Stimulated activated naive B cell treated with anti-CD40 and anti-IgM and Interleukin-4, amounts not matched to agents 10 μg/mL and 1 μg/mL and 100 μg/mL, for 72 hours (primary cell): ENCODE results near the gene ATP6V1G1.

Experiments used
- ATAC-seq, 2 donors: fragments of 150-1000 bp; cut with Tn5 transposase; replicated peaks; 2 replicates each; pipeline ENCODE4 v1.10.0; 2021; ENCODE audit warnings: moderate library complexity in 1 of 2
- DNase-seq: peaks from one replicate; pipeline ENCODE4 v3.0.0; 2021
- H3K27ac Mint-ChIP-seq: one replicate; pipeline ENCODE4 v1.8.0; 2022; ENCODE audit warnings: mild to moderate bottlenecking, mixed read lengths
- H3K27me3 Mint-ChIP-seq, 2 donors: one replicate each; pipeline ENCODE4 v1.8.0; 2022; ENCODE audit warnings: mixed read lengths in 2 of 2
- H3K36me3 Mint-ChIP-seq, 2 donors: one replicate each; pipeline ENCODE4 v1.8.0; 2022; ENCODE audit warnings: mixed read lengths in 2 of 2, mild to moderate bottlenecking in 1 of 2
- H3K4me1 Mint-ChIP-seq, 2 donors: one replicate each; pipeline ENCODE4 v1.8.0; 2022; ENCODE audit warnings: mixed read lengths in 2 of 2, mild to moderate bottlenecking in 1 of 2
- H3K4me3 Mint-ChIP-seq, 2 donors: one replicate each; pipeline ENCODE4 v1.8.0; 2022; ENCODE audit warnings: mild to moderate bottlenecking in 2 of 2, mixed read lengths in 2 of 2, moderate library complexity in 1 of 2
- H3K9me3 Mint-ChIP-seq, 2 donors: one replicate each; pipeline ENCODE4 v1.8.0; 2022; ENCODE audit warnings: mixed read lengths in 2 of 2, mild to moderate bottlenecking in 1 of 2

Gene ATP6V1G1, protein sequence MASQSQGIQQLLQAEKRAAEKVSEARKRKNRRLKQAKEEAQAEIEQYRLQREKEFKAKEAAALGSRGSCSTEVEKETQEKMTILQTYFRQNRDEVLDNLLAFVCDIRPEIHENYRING

DNA sequence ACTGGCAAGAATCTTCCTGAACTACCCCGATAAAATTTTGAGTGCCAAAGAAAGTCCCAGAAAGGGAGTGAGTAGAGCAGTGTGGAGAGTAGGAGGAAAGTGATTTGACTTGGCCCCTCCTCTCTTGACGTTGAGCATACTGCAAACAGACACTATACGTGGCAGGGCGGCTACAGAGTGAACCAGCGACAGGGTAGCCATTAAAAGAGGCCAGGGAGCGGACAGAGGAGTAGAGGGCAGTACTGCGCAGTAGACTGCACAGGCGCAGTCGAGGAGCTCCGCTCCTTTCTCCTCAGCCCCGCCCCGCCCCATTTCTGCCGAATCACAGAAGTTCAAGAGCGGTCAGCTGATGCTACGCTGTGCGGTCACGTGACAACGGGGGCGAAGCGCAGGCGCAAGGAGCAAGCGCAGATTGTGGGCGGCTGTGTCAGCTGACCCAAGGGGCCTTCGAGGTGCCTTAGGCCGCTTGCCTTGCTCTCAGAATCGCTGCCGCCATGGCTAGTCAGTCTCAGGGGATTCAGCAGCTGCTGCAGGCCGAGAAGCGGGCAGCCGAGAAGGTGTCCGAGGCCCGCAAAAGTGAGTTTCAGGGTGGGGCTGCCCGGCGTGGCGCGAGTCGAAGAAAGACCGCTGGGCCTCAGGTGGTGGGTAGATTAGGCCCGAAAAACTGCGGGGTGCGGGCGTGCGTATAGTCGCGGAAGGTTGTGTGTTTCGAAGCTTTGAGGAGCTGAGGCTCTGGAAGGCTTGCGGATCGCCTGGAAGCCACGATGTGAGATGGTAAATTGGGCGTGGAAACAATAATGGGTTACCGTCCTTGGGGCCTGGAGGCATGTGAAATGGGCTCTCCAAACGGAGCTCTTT lies at the start of gene ATP6V1G1:
Gene ATP6V1G1 (plus strand): TSS at position 425 of the 858 bp plus-strand sequence. CDS start 70 bp downstream, at position 495.
- peaks cover 19 to 31% of the 10 kb centered on the region in 2 donors for H3K36me3 Mint-ChIP-seq
- H3K27ac Mint-ChIP-seq, result peak within 1 kb of the TSS; percentile 100
- DNase-seq (peak; percentile 99), ATAC-seq (peak; percentile 89 to 95)
- H3K4me3 Mint-ChIP-seq, result peak within 1 kb of the TSS; percentile 99 to 100
- H3K4me1 Mint-ChIP-seq, result peaks cover 34 to 47% of the 10 kb centered on the region in 2 donors
- H3K9me3 Mint-ChIP-seq, result no peaks in the 10 kb centered on the region
- H3K27me3 Mint-ChIP-seq, result no peaks in the 10 kb centered on the region

DNA sequence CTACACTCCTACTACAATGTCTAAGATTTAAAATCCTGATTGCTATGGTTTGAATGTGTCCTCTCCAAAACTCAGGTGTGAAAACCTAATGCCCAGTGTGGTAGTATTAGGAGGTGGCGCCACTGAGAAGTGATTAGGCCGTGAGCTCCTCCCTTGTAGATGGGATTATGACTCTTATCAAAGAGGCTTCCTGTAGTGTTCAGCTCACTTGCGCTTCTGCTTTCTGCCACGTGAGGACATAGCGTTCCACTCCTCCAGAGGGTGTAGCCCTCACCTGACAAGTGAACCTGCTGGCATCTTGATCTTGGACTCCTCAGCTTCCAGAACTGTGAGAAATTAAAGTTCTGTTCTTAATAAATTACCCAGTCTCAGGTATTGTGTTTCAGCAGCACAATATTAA lies 49.3 kb upstream of the ATP6V1G1 start:
- Mint-ChIP-seq H3K36me3 (no peaks in the 10 kb centered on the region), H3K9me3 (no peaks in the 10 kb centered on the region), H3K4me3 (no peak overlapping the region), H3K4me1 (peaks cover 9 to 13% of the 10 kb centered on the region in 2 donors), H3K27ac (no peak overlapping the region), H3K27me3 (no peaks in the 10 kb centered on the region)
- DNase-seq (peak; percentile 27), ATAC-seq (peak; percentile 99 to 100)

DNA sequence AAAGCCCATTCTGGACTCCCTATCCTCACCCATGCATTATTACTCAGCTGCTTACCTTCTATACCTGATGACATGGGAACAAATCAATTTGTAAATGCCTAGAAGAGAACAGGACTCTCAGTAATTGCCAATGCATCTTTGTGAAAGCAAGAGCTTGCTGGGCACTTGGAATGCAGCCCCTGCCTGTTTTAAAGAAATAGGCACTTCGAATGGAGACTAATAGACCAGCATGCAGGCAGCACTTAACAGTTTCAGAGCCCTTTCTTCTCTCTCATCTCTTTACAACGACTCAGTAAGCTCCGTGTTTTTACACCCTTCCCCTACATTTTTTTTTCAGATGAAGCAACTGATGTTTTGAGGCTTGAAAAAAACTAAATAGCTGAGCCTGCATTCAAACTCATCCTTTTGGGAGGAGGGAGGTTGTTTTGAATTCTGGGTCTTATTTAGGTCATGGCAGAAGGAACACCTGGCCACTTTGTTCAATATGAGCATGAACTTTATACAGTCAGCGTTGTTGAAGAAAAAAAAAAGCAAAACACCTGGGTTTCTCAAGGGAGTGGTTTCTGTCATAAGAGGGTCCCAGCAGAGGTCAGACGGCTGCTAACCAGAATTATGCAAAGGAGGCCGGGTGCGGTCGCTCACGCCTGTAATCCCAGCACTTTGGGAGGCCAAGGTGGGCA lies 47.7 kb upstream of the ATP6V1G1 start:
- H3K9me3 Mint-ChIP-seq, result no peaks in the 10 kb centered on the region
- no peaks in the 10 kb centered on the region for H3K36me3 Mint-ChIP-seq
- DNase-seq (no peak), ATAC-seq (no peak)
- H3K4me3 Mint-ChIP-seq, result no peak overlapping the region
- no peak overlapping the region for H3K27ac Mint-ChIP-seq
- H3K27me3 Mint-ChIP-seq, result no peaks in the 10 kb centered on the region
- peaks cover 11 to 21% of the 10 kb centered on the region in 2 donors for H3K4me1 Mint-ChIP-seq

DNA sequence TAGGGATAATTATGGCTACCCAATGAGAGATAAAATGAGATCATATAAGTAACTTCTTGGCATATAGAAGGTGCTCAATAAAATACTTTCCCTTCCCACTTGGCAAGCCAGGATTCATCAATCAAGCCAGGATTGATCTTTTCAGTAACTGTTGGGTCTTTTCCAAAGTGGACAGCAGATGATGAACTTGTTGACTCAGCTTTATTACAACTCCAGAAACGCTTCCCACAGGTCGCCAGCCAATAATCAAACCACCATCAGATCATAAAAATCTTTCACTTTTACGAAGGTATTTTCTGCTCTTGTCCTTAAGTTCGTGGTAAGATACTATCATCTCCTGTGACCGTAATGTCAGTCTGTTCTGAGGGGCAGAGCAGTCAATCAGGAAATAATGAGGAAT lies 42.5 kb upstream of the ATP6V1G1 start:
- DNase-seq (no peak), ATAC-seq (no peak)
- Mint-ChIP-seq H3K4me3 (no peak overlapping the region), H3K9me3 (no peaks in the 10 kb centered on the region), H3K27ac (no peak overlapping the region), H3K4me1 (peaks cover 9 to 25% of the 10 kb centered on the region in 2 donors), H3K27me3 (no peaks in the 10 kb centered on the region), H3K36me3 (peaks cover 0 to 3% of the 10 kb centered on the region in 2 donors)

DNA sequence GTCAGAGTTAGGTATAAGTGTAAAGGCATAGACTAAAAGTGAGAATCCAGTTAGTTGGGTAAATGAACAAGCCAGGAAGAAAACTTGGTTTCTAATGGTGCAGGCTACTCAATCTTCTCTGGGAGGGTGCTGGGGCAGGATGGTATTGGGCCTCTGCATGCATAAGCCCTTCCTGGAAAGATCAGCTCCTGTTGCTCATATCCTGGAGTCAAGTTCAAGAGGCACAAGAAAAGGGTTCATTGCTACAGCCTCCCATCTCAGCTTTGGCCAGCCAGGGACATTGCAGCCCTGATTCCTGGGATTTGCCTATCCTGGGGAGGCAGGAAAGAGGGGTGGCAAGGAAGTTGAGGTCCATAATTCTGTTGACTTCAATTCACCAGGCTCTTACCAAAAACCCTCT lies 40.7 kb upstream of the ATP6V1G1 start:
- H3K27me3 Mint-ChIP-seq, result no peaks in the 10 kb centered on the region
- no peak overlapping the region for H3K27ac Mint-ChIP-seq
- H3K9me3 Mint-ChIP-seq, result no peaks in the 10 kb centered on the region
- H3K4me1 Mint-ChIP-seq, result peaks cover 11 to 29% of the 10 kb centered on the region in 2 donors
- peaks cover 0 to 3% of the 10 kb centered on the region in 2 donors for H3K36me3 Mint-ChIP-seq
- no peak overlapping the region for H3K4me3 Mint-ChIP-seq
- DNase-seq, result no peak
- ATAC-seq, result no peak

DNA sequence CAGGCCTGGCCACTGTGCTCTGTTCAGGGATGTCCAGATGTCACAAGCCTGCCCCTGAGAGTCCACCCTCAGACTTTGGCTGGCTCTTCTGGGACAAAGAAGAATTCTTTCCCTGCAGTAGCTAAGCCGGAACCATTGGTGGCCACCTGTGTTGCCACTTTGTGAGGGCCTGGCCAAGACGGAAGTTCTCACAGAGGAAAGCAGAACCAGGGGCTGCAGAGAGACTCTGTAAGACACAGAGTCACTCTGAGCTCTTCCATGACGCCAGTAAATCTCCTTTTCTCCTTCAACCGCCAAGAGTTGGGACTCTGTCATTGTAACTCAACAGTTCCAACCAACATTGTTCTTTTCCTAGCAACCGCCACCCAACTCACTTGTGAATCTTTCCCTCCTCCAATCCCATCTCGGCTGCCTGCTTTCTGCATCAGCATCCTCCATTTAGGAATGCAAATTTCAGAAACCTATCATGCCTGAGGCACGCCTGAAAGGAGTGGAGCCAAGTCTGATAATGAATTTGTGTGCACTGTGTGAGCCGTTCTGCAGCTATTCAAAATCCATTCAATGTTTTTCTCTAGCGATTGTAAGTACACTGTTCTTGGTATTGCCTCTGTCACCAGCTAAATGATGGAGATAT lies 37.8 kb upstream of the ATP6V1G1 start:
- H3K9me3 Mint-ChIP-seq, result no peaks in the 10 kb centered on the region
- peak overlapping the region; percentile 31 for H3K27ac Mint-ChIP-seq
- peak in 1 of 2 donors; percentile 36 for ATAC-seq
- DNase-seq, result no peak
- no peaks in the 10 kb centered on the region for H3K27me3 Mint-ChIP-seq
- no peak overlapping the region for H3K4me3 Mint-ChIP-seq
- peaks cover 14 to 30% of the 10 kb centered on the region in 2 donors for H3K4me1 Mint-ChIP-seq
- peaks cover 3% of the 10 kb centered on the region in 2 donors for H3K36me3 Mint-ChIP-seq

DNA sequence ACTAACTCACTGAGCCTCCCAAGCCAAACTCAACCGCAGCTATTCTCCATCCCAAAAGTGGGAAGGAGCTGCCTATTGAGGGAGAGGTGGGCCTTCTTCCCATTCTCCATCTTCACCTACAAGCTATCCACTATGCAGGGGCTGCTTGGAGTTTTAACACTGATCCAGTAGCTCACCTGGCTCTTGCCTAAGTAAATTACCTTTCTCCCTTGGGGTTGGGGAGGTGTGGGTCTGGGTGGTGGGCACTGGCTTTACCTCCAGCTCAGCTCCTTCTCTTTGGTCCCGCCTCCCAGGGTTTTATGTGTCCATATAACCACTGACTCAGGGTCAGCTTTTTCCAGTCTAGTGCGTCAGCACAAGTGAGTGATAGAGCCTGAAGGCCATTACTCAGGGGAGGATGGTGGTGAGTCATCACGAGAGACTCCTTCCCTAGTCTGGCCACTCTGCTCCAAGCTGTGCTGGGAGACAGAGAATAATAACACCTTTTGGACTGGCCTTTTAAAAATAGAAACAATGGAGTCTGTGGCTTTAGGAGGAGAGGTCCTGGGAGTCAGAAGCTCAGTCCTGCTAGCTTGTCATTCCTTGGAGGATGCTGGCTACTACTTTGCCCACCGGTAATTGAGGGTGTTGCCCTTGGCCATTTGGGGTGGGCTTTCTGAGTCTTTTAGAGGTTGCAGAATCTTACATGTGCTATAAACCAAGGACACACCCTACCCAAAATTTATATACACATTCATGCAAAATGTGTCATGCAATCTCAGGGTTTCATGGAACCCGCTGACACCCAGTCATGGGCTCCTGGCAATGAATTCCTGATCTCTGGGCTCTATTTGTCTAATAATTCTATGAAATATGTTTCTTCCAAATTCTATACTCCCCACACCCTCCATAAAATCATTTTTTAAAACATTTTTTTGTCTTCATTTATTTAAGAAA lies 35.6 kb upstream of the ATP6V1G1 start:
- Mint-ChIP-seq H3K36me3 (peaks cover 3 to 18% of the 10 kb centered on the region in 2 donors), H3K4me3 (no peak overlapping the region), H3K27me3 (no peaks in the 10 kb centered on the region), H3K4me1 (peaks cover 30 to 50% of the 10 kb centered on the region in 2 donors), H3K27ac (peak overlapping the region; percentile 32), H3K9me3 (peaks cover 0 to 3% of the 10 kb centered on the region in 2 donors)
- ATAC-seq (peak; percentile 67 to 81), DNase-seq (peak; percentile 11)

DNA sequence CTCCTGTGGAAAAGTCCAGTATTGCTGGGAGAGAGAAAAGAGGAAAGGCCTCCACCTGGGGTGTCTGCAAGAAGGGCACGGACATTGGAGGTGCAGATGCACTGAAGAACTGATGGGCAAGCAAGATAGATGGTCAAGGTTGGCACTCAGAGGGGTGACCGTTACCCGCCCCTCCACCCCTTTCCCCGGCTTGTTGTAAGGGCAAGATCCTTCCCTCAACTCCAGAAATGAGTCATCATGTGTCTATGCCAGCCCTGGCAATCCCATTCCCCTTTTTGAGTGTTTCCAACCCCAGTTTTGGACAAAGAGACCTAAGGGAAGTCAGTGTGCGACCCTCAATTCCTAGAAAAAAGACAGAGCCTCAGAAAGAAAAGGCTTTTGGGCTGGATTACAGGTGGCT lies 34.9 kb upstream of the ATP6V1G1 start:
- Mint-ChIP-seq H3K27ac (no peak overlapping the region), H3K4me3 (no peak overlapping the region)
- ATAC-seq, result no peak

DNA sequence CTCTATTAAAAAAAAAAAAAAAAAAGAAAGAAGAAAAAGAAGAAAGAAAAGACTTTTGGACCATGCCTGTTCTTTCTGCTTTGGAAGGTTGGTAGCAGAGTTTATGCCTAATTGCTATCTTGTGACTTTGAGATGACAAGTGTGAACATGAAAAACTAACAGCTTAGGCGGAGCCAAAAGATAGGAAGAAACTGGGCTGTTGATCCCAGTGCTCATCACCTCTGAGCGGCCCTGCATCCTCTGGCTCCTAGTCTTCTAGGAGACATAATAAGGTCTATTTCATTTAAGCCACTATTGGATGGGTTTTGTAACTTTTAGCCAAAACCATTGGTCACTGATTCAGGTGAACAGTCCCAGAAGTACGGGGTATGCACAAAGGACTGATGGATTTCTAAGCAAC lies 34.4 kb upstream of the ATP6V1G1 start:
- DNase-seq, result no peak
- H3K36me3 Mint-ChIP-seq, result peaks cover 3 to 21% of the 10 kb centered on the region in 2 donors
- H3K9me3 Mint-ChIP-seq, result peaks cover 0 to 3% of the 10 kb centered on the region in 2 donors
- H3K4me1 Mint-ChIP-seq, result peaks cover 35 to 54% of the 10 kb centered on the region in 2 donors
- no peak overlapping the region for H3K27ac Mint-ChIP-seq
- ATAC-seq, result no peak
- no peak overlapping the region for H3K4me3 Mint-ChIP-seq
- no peaks in the 10 kb centered on the region for H3K27me3 Mint-ChIP-seq

More for the DNA sequence above, 34.9 kb upstream of the ATP6V1G1 start:
- H3K27me3 Mint-ChIP-seq, result no peaks in the 10 kb centered on the region
- no peak for DNase-seq
- peaks cover 30 to 50% of the 10 kb centered on the region in 2 donors for H3K4me1 Mint-ChIP-seq
- H3K9me3 Mint-ChIP-seq, result peaks cover 0 to 3% of the 10 kb centered on the region in 2 donors
- H3K36me3 Mint-ChIP-seq, result peaks cover 3 to 21% of the 10 kb centered on the region in 2 donors

DNA sequence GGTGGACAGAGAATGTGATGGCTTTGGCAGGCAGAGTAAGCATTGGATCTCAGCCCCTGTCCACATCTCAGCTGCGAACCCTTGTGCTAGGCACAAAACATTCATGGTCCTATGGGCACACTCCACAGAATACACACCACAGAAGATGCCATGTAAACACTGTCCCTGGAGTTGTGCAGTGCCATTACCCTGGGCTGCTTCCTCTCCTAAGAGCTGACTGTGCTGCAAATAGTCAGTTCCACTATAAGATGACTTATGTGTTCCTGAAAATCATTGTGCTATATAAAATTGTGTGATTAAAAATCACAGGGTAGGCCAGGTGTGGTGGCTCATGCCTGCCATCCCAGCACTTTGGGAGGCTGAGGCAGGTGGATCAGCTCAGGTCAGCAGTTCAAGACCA lies 31.9 kb upstream of the ATP6V1G1 start:
- DNase-seq, result no peak
- Mint-ChIP-seq H3K27ac (peak overlapping the region; percentile 87), H3K27me3 (no peaks in the 10 kb centered on the region), H3K4me1 (peaks cover 43 to 65% of the 10 kb centered on the region in 2 donors), H3K9me3 (peaks cover 0 to 3% of the 10 kb centered on the region in 2 donors), H3K4me3 (peak overlapping the region in 1 of 2 donors; percentile 51), H3K36me3 (peaks cover 0 to 21% of the 10 kb centered on the region in 2 donors)
- ATAC-seq, result no peak

DNA sequence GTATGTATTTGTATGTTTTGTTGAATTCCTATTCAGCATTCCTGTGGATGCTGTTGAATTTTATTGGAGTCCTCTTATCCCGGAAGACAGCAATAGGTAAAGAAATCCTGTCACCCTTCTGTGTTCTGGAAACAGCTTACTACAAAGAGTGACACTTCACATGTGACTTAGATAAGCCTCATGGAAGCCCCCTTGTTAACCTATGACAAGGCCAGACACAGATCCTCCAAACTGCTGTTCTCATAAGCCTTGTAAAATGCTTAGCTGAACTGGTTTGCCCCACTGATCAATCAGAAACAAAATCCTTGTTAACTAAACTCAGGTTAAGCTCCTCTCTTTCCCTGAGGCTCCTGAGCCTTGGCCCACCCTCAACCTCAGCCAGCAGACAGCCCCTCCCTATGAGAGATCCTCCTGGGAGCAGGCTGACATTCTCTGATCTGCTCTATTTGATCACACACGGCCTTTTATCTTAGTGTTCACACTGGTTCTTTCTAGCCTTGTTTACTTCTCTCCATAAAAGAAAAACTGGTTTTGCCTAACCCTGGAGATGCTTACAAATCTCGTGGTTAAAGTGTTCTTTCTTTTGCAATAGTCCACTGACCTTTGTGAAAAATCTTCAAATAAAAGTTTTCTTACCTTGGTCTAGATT lies 29.4 kb upstream of the ATP6V1G1 start:
- Mint-ChIP-seq H3K27me3 (no peaks in the 10 kb centered on the region), H3K4me1 (peaks cover 41 to 63% of the 10 kb centered on the region in 2 donors), H3K9me3 (peaks cover 0 to 3% of the 10 kb centered on the region in 2 donors), H3K4me3 (no peak overlapping the region), H3K27ac (peak overlapping the region; percentile 80), H3K36me3 (peaks cover 0 to 24% of the 10 kb centered on the region in 2 donors)
- DNase-seq, result no peak
- ATAC-seq, result peak in 1 of 2 donors; percentile 58

DNA sequence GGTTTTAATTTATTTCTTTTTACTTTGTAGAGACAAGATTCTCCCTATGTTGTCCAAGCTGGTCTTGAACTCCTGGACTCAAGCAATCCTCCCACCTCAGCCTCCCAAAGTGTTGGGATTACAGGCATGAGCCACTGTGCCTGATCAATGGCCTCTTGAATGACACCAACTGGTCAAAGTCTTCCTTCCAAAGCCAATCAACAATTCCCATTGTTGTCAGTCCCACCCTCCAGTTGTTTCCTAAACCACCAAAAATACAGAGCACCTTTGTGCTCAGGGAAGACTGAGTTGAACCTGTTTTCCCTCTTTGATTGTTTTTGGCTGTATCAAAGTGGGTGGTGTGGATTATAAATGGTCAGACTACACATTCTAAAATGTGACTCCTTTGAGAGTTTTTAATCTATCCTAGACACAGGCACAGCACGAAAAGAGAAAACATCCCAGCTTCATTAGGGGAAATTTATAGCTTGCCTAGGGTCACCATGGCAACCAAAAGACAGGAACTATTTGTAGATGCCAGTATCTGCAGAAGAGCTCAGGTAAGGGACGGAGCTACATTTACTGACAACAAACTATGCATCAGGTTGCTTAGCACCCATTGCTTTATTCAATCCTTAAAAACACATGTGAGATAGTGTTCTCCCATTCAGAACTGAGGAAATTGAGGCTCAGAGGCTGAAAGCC lies 27.6 kb upstream of the ATP6V1G1 start:
- H3K27ac Mint-ChIP-seq, result peak overlapping the region; percentile 47
- ATAC-seq, result peak in 1 of 2 donors; percentile 7

More for the DNA sequence above, 27.6 kb upstream of the ATP6V1G1 start:
- DNase-seq, result no peak
- Mint-ChIP-seq H3K4me3 (no peak overlapping the region), H3K36me3 (peaks cover 0 to 21% of the 10 kb centered on the region in 2 donors), H3K27me3 (no peaks in the 10 kb centered on the region), H3K9me3 (peaks cover 0 to 3% of the 10 kb centered on the region in 2 donors), H3K4me1 (peaks cover 38 to 59% of the 10 kb centered on the region in 2 donors)
